HG02884 (cell line): ENCODE measurements around the gene SLU7.

Experiments used
- ATAC-seq: cut with Tn5 transposase; IDR thresholded peaks from one replicate; pipeline ENCODE4 v1.9.1; 2021; ENCODE audit warnings: mild to moderate bottlenecking, moderate library complexity; ENCODE audit not compliant: unreplicated experiment

SLU7 gene

GRCh38 chr5:160420331-160420610 lies 1.4 kb upstream of the SLU7 start:
- ATAC-seq = no peak

GRCh38 chr5:160419458-160420330 lies 813 bp upstream of the SLU7 start:
- peak; percentile 30 for ATAC-seq

GRCh38 chr5:160399402-160400353 lies 19.2 kb downstream of the SLU7 start, which contains the start of gene FAM200C:
Gene FAM200C (minus strand): TSS chr5:160400054. CDS start chr5:160395490, 4,564 bp downstream.
- ATAC-seq = peak; percentile 80

DNA sequence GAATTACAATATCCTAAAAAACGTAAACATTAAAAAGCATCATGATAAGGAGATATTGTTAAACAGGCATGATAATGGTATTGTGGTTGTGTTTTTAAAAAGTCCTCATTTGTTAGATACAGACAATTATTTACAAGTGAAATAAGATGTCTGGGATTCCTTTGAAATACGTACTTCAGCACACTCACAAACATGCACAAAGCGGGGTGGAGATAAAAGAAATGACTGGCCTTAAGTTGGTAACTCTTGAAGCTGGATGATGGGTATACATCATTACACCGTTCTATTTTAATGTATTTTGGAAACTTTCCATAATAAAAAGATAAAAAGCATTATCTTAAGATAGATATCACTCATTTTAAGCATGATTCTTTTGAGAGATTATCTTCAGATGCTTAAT lies 20.1 kb downstream of the SLU7 start:
- ATAC-seq = no peak

DNA sequence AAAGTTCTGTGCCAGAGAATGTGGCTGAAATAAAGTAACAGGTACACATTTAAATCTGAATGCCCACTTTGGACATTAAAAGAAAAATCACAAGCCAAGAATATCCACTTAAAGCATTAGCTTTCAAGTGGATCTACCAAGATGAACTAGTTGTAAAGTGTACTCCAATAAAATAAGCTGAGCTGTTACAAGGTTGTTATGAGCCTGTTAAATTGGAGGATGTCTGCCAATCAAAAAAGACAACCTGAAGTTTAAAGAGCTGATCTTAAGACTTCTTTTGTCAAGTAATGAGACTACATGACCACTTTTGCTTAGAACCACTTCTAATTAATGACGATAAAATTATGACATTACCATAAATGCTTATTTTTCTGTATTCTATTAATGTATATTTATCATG lies 21.4 kb downstream of the SLU7 start:
- no peak for ATAC-seq

DNA sequence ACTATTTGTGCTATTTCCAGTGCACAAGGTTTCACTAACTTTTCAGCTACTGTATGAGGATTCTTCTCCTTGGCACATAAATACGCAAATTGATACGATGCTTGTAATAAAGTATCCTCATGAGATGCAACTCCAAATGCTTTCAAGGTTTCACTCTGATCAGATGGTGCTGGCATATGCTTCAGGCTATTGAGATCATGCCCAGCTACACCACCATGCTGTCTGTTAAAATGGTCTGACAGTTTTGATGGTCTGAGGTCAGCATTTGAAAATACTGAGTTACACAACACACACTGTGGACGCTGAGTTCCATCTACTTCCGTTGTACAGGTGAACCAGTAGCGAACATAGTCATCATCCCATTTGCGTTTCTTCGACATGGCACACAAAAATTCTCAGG lies 23.8 kb downstream of the SLU7 start:
- no peak for ATAC-seq

DNA sequence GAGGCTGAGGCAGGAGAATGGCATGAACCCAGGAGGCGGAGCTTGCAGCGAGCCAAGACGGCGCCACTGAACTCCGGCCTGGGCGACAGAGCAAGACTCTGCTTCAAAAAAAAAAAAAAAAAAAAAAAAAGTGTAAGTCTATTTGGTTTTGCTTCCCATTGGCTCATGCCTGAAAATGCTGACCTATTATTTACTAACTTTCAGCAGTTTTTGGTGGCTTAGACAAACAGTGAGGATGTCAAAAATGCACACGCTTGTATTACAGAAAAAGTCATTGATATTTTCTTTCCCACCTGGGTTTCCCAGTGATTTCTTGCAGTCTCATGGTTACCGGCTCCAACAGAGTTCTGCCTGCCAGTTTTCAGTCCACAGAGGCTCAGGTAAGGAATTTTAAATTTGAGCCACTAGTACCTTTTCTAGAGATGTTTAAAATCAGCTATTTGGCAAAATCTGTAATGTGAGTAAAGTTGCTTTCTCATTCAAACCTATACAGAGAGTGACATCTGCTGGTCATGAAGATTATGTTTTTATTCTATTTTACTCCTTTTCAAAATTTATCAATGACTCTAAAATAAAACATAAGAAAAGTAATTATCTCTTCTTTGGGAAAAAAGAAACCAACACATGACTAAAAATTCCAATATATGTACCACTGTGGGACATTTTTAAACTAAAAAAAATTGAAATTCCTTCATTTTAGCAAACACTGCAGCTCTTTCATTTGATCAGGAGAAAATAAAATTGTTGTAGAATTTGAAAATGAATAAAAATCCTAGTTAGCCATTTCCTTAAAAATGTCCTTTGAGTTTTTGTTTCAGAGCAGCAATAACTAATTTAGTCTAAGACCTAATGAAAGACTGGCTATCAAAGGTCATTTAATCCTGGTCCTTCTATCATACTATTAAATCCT lies 27.8 kb downstream of the SLU7 start:
- no peak for ATAC-seq

DNA sequence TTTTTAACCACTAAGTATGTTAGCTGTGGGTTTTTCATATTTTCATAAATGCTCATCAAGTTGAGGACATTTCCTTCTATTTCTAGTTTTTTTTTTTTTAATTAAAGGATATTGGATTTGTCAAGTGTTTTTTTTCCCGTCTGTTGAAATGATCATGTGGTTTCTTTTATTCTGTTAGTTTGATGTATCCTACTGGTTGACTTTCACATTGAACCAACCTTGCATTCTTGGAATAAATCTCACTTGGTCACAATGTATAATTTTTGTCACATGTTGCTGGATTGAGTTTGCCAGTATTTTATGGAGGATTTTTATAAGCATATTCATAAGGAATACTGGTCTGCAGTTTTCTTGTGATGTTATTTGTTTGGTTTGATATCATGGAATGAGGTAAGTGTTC lies 31.4 kb downstream of the SLU7 start:
- no peak for ATAC-seq

DNA sequence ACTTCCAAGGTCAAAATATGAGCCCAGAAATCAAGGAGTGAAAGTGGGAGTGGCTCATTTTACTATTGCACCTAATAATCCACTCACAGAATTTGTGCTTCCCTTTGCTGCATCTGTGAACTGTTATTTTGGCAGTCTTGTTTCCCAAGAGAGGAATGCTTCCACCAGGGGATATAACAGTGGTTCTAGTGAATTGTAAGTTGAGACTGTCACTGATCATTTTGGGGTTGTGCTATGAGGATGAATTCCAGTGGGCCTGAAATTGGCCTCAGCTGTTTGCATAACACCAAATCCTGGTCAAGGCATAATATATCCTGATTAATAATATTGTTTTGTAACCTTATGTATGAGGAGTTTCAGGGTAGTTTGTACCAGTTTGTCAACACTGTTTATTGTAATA lies 33.4 kb downstream of the SLU7 start:
- ATAC-seq = no peak

DNA sequence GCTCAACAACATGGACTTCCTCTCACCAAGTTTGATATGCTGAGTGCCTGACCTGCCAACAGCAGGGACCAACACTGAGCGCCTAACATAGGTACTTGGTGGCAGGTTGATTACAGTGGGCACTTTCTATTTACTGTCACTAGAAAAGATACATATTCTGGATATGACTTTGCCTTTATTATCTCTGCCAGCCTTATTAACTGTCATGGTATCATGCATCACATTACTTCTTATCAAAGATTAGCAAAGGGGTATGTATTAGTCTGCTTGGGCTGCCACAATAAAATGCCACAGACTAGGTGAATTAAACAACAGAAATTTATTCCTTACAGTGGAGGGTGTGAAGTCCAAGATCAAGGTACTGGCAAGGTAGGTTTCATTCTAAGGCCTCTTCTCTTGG lies 34.2 kb downstream of the SLU7 start:
- no peak for ATAC-seq

DNA sequence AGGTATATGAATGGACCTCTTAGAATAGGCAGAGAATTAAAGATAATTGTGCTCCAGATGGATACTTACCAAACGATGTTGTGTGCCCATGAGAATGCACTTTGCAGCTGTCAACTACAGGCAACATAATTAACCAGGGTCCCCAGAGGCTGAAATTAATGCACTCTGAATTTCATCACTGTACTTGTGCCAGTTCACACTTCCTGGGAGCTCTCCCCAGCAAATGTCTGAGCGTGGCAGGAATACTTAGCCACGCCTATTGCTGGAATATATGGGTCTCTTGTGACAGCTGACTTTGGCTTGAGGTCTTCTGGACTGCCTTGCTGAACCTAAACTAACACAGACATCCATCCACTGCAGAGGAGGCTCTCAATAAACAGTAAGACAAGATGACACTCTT lies 36.5 kb downstream of the SLU7 start:
- no peak for ATAC-seq

GRCh38 chr5:160380041-160380440 lies 38.8 kb downstream of the SLU7 start:
- no peak for ATAC-seq

DNA sequence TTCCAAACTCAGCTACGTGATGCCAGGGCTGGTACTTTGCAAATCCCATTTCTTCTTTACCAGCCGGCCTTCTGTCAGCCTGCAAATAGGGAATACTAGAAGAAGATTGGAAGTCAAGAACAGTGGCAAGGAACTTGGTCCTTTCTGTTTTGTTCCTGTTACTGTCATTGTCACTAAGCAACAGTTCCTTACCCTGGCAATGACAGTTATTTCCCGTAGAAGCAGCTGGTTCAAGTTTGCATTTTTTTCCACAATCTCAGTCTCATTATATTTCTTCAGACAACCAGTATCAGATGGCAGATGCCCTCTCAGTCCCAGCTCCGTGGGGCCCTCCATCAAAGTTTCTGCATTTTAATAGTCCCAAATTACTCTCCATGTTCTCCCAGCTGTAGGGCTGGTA lies 39.4 kb downstream of the SLU7 start:
- no peak for ATAC-seq

GRCh38 chr5:160378330-160378729 lies 40.6 kb downstream of the SLU7 start:
- no peak for ATAC-seq

- no peak for ATAC-seq
Measured at GRCh38 chr5:160377651-160378050, 41.2 kb downstream of the SLU7 start.

- no peak for ATAC-seq
Measured at GRCh38 chr5:160376416-160376815, 42.5 kb downstream of the SLU7 start.

DNA sequence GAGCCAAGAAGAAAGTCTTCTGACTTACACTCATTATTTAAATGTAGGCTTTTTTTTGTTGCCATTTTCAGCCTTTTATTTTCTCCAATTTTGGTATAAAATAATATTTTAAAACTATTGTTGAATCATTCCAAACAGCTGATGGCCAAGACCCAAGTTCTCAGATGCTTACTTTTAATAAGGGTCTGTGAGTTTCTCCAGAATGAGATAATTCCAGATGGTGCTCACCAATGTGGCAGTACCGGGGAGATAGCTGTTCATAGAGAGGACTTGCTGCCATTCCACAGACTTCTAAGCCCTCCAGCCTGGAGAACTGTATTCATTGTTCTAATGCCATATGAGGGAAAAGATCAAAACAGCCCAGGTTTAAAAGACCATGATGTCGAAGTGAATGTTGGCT lies 43.2 kb downstream of the SLU7 start:
- ATAC-seq = no peak

DNA sequence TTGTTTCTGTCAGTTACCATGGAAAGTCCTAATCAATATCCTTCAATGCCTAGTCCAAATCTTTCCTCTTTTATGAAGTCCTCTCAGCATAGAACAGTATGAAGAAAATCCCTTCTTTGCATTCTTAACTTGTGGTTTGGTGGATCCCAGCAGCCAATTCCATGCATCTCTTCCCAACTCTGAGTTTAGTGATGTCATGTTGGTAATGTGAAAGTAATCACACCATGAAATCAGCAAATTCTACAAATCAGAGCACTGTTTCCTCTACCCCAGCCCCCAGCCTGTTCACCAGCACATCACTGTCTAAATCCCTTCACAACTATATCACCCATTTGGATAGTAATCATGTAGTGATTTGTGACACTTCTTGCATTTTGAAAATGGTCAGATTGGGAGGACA lies 43.7 kb downstream of the SLU7 start:
- ATAC-seq = no peak

- no peak for ATAC-seq
Measured at GRCh38 chr5:160371294-160371693, 47.6 kb downstream of the SLU7 start.

DNA sequence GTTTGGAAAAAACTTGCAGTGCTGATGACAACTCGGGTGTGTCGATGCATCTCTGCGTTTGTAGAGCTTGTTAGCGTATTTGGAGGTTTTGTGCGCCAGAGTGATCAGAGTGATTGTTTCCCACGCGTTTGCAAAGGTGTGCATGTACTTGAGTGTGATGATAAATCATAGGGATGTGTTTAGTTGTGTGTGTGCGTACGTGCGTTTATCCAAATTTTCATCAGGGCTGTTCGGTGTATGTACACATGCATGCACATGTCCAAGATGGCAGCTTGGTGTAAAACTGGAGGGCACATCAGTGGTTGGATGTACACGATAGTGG lies 48.2 kb downstream of the SLU7 start:
- ATAC-seq = no peak
